ENCODE measurements around the gene B9D1. TPM values are rescaled to one million over a fixed set of nuclear protein-coding genes. Genes with fewer than 3 reads are reported as not detected.

B9D1 gene
- total and polyA plus RNA-seq, 2 of the 13 experiments (the other 11 are each of a cell fraction or from before 2014, with no cell fraction given), result 27.7 to 31.1 TPM

DNA sequence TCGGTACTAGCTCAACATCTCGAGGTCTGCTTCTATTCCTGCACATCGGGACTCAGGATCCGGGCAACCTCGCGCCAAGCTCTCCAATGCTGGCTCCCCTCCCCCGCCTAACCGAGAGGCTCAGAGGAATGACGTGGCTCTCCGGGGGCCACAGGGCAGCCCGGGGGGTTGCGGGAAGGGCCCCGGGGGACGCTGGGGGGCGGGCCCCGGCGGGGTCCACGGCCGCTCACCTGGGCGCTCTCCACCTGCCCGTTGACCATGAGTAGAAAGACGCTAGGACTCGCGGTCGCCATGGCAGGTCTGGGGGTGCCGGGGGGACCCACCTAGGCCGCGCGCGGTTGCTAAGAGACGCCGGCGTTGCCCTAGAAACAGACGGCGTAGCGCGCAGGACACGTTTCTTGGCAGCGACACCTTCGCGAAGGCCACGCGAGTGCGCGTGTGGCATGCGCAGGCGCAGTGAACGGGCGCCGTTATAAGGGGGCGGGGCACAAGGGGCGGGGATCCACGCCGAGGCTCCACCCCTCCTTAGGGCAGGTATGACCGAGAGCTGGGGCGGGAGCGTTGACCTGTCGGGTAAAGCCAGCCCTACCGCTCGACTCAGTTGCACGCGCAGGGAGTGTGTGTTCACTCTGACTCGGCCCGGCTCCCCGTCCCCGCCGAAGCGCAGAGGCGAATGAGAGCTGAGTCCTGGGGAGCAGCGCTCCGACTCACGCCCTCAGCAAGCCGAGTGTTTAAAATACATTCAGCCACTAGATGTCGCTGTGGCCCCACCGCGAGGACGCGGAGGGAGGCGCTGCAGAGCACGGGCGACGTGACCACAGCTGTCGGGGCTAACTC is at the start of gene B9D1 (continued):
- TF ChIP-seq MYNN (CRISPR knock-in tag; IDR thresholded peaks at IDR 0.05; ENCODE audit: low read depth) (0 out of 2 replicates have a peak, but pooled peaks have one; percentile 94), MTF2 (CRISPR knock-in tag; IDR thresholded peaks at IDR 0.05; ENCODE audit: borderline replicate concordance) (peak; percentile 89), ZNF790 (CRISPR knock-in tag; IDR thresholded peaks at IDR 0.05; ENCODE audit: borderline replicate concordance) (no peak; the same call in none of the 2 replicates), MLLT10 (CRISPR knock-in tag; IDR thresholded peaks at IDR 0.05) (no peak), EZH2 (conservative IDR thresholded peaks at IDR 0.05; ENCODE audit: low read depth, low read length) (no peak), PHB2 (IDR thresholded peaks at IDR 0.05; ENCODE audit: partially characterized antibody) (no peak), RXRB (CRISPR knock-in tag; IDR thresholded peaks at IDR 0.05; ENCODE audit: borderline replicate concordance) (peak; percentile 72), NBN (conservative IDR thresholded peaks at IDR 0.05) (no peak), RELA (CRISPR knock-in tag; IDR thresholded peaks at IDR 0.05) (no peak; the same call in 1 of the 2 replicates), RNF2 (conservative IDR thresholded peaks at IDR 0.05; ENCODE audit: low read depth) (0 out of 2 replicates have a peak, but pooled peaks have one; percentile 26), ZNF484 (CRISPR knock-in tag; IDR thresholded peaks at IDR 0.05; ENCODE audit: borderline replicate concordance, low read depth) (no peak), KAT8 (CRISPR knock-in tag; IDR thresholded peaks at IDR 0.05) (peak; percentile 75), SAP130 (CRISPR knock-in tag; IDR thresholded peaks at IDR 0.05; ENCODE audit: low read depth) (peak; percentile 88)
- TF ChIP-seq, protein P1, sequence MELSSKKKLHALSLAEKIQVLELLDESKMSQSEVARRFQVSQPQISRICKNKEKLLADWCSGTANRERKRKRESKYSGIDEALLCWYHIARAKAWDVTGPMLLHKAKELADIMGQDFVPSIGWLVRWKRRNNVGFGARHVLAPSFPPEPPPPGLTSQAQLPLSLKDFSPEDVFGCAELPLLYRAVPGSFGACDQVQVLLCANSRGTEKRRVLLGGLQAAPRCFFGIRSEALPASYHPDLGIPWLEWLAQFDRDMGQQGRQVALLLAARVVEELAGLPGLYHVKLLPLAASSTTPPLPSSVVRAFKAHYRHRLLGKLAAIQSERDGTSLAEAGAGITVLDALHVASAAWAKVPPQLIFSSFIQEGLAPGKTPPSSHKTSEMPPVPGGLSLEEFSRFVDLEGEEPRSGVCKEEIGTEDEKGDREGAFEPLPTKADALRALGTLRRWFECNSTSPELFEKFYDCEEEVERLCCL (CRISPR knock-in tag; IDR thresholded peaks at IDR 0.05; ENCODE audit: borderline replicate concordance), result no peak
- TF ChIP-seq, protein P2, sequence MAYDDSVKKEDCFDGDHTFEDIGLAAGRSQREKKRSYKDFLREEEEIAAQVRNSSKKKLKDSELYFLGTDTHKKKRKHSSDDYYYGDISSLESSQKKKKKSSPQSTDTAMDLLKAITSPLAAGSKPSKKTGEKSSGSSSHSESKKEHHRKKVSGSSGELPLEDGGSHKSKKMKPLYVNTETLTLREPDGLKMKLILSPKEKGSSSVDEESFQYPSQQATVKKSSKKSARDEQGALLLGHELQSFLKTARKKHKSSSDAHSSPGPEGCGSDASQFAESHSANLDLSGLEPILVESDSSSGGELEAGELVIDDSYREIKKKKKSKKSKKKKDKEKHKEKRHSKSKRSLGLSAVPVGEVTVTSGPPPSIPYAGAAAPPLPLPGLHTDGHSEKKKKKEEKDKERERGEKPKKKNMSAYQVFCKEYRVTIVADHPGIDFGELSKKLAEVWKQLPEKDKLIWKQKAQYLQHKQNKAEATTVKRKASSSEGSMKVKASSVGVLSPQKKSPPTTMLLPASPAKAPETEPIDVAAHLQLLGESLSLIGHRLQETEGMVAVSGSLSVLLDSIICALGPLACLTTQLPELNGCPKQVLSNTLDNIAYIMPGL (CRISPR knock-in tag; IDR thresholded peaks at IDR 0.05; ENCODE audit: borderline replicate concordance in 1 of 2, low read depth in 1 of 2), result peak; percentile 95 to 97
- TF ChIP-seq, protein P3, sequence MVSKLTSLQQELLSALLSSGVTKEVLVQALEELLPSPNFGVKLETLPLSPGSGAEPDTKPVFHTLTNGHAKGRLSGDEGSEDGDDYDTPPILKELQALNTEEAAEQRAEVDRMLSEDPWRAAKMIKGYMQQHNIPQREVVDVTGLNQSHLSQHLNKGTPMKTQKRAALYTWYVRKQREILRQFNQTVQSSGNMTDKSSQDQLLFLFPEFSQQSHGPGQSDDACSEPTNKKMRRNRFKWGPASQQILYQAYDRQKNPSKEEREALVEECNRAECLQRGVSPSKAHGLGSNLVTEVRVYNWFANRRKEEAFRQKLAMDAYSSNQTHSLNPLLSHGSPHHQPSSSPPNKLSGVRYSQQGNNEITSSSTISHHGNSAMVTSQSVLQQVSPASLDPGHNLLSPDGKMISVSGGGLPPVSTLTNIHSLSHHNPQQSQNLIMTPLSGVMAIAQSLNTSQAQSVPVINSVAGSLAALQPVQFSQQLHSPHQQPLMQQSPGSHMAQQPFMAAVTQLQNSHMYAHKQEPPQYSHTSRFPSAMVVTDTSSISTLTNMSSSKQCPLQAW (CRISPR knock-in tag; IDR thresholded peaks at IDR 0.05), result peak; percentile 71; the same call in 1 of the 2 replicates
- TF ChIP-seq, protein P4, sequence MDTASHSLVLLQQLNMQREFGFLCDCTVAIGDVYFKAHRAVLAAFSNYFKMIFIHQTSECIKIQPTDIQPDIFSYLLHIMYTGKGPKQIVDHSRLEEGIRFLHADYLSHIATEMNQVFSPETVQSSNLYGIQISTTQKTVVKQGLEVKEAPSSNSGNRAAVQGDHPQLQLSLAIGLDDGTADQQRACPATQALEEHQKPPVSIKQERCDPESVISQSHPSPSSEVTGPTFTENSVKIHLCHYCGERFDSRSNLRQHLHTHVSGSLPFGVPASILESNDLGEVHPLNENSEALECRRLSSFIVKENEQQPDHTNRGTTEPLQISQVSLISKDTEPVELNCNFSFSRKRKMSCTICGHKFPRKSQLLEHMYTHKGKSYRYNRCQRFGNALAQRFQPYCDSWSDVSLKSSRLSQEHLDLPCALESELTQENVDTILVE (CRISPR knock-in tag; IDR thresholded peaks at IDR 0.05), result peak; percentile 86; the same call in 1 of the 2 replicates
- TF ChIP-seq, protein P5, sequence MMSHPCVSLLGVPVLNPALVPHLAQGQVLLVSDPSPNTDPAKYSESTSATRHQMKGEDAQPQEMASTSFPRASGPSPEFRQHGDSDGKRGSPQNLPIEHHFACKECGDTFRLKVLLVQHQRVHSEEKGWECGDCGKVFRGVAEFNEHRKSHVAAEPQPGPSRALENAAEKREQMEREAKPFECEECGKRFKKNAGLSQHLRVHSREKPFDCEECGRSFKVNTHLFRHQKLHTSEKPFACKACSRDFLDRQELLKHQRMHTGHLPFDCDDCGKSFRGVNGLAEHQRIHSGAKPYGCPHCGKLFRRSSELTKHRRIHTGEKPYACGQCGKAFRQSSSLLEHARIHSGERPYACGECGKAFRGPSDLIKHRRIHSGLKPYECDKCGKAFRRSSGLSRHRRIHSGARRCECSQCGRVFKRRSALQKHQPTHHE (CRISPR knock-in tag; IDR thresholded peaks at IDR 0.05; ENCODE audit: borderline replicate concordance), result no peak
- TF ChIP-seq, protein P6, sequence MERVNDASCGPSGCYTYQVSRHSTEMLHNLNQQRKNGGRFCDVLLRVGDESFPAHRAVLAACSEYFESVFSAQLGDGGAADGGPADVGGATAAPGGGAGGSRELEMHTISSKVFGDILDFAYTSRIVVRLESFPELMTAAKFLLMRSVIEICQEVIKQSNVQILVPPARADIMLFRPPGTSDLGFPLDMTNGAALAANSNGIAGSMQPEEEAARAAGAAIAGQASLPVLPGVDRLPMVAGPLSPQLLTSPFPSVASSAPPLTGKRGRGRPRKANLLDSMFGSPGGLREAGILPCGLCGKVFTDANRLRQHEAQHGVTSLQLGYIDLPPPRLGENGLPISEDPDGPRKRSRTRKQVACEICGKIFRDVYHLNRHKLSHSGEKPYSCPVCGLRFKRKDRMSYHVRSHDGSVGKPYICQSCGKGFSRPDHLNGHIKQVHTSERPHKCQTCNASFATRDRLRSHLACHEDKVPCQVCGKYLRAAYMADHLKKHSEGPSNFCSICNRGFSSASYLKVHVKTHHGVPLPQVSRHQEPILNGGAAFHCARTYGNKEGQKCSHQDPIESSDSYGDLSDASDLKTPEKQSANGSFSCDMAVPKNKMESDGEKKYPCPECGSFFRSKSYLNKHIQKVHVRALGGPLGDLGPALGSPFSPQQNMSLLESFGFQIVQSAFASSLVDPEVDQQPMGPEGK (CRISPR knock-in tag; IDR thresholded peaks at IDR 0.05), result peak; percentile 67; the same call in 1 of the 2 replicates
